GM19468 (cell line): ENCODE data around the gene ALPP.
"Not testable (repeated sequence)": the region's sequence is repeated elsewhere in the genome, so short reads cannot be mapped to it uniquely, and the experiment has no call there.

ENCODE experiments used
- ATAC-seq: cut with Tn5 transposase; IDR thresholded peaks from one replicate; pipeline ENCODE4 v1.9.1; 2021; ENCODE audit warnings: mild to moderate bottlenecking, moderate library complexity, moderate number of reproducible peaks; ENCODE audit not compliant: unreplicated experiment; ENCODE audit errors: extremely low read depth

The ALPP gene

DNA sequence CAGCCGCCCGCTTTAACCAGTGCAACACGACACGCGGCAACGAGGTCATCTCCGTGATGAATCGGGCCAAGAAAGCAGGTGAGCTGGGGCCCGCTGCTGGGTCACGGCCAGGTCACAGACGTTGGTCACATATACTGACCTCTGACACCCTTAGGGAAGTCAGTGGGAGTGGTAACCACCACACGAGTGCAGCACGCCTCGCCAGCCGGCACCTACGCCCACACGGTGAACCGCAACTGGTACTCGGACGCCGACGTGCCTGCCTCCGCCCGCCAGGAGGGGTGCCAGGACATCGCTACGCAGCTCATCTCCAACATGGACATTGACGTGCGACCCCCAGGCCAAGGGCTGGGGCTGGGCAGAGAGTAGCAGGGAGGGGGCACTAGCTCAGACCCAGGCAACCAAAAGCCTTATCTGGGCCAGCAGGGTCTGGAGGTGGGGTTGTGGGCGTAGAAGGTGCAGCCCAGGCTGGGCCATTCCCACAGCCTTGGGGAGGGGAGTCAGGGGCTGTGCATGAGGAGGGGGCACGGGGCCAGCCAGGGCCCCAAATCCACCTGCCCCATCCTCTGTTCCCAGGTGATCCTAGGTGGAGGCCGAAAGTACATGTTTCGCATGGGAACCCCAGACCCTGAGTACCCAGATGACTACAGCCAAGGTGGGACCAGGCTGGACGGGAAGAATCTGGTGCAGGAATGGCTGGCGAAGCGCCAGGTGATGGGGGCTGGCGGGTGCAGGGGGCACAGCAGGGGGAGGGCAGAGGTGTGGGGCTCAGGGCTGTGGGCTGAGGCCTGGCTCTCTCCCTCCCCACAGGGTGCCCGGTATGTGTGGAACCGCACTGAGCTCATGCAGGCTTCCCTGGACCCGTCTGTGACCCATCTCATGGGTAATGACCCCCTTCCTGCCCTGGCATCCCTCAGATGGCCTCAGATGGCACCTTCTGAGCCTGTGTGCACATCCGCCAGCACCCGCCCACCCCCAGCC lies 1.3 kb downstream of the ALPP start:
- not testable (repeated sequence) for ATAC-seq

DNA sequence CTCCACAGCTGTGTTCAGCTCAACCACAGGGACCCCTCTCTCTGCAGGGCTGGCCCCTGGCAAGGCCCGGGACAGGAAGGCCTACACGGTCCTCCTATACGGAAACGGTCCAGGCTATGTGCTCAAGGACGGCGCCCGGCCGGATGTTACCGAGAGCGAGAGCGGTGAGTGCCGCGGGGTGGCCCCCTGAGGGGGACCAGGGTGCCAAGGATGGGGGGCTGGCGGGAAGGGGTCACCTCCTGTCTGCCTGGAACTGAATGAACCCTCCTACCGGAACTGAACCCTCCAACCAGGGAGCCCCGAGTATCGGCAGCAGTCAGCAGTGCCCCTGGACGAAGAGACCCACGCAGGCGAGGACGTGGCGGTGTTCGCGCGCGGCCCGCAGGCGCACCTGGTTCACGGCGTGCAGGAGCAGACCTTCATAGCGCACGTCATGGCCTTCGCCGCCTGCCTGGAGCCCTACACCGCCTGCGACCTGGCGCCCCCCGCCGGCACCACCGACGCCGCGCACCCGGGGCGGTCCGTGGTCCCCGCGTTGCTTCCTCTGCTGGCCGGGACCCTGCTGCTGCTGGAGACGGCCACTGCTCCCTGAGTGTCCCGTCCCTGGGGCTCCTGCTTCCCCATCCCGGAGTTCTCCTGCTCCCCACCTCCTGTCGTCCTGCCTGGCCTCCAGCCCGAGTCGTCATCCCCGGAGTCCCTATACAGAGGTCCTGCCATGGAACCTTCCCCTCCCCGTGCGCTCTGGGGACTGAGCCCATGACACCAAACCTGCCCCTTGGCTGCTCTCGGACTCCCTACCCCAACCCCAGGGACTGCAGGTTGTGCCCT lies 2.9 kb downstream of the ALPP start:
- ATAC-seq = not testable (repeated sequence)

- ATAC-seq = no peak
Observed at GRCh38 chr2:232382331-232383225, 4.0 kb downstream of the ALPP start.

GRCh38 chr2:232384466-232384865 lies 5.9 kb downstream of the ALPP start:
- ATAC-seq = no peak

GRCh38 chr2:232385058-232385457 lies 6.5 kb downstream of the ALPP start:
- ATAC-seq = not testable (repeated sequence)

DNA sequence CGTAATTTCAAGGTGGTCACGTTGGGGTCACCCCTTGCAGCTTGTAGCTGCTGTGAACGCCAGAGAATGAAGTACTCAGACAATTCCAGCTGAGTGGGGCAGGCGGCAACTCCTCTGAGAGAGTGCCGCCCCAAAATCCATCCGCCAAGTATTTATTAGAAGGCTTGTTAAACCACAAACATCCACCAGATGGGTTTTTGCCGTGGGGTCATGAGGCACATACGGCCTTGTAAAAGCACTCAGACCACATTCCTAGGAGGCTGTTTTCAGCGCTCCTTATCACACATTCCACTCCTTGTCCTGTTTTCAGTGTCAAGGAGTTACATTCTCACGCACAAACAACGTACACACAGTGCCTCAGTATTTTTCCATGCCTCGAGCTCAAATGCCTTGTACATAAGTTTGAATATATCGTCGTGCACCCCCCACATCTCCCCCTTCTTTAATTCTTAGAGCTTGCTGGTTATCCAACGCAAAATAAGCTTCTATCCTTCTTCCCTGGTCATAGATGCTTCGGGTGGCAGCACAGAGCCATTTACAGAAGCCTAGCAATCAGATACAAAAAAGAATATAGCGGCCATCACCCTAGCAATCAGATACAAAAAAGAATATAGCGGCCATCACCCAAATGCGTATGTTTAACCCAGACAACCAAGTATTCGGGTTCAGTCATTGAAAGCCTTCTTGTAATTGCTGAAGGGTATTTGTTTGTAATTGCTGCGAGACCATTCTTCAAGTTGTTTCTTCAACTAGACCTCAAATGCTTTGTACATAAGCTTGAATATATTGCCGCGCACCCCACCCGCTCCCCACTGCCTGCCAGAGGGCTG lies 7.3 kb downstream of the ALPP start:
- ATAC-seq = no peak

DNA sequence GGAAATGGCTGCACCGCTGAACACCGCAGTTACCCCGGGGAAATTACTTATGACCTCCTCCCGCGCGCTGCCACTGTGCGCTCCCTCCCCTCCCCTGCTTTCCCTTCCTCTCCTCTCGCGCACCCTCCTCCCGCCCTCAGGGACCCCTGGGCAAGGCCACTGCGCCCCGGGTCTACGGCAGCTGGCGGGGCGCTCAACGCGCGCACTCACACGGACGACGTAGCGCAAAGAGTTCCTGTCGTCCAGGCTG lies 7.9 kb downstream of the ALPP start:
- no peak for ATAC-seq

- no peak for ATAC-seq
Observed at GRCh38 chr2:232386740-232387450, 8.3 kb downstream of the ALPP start.

DNA sequence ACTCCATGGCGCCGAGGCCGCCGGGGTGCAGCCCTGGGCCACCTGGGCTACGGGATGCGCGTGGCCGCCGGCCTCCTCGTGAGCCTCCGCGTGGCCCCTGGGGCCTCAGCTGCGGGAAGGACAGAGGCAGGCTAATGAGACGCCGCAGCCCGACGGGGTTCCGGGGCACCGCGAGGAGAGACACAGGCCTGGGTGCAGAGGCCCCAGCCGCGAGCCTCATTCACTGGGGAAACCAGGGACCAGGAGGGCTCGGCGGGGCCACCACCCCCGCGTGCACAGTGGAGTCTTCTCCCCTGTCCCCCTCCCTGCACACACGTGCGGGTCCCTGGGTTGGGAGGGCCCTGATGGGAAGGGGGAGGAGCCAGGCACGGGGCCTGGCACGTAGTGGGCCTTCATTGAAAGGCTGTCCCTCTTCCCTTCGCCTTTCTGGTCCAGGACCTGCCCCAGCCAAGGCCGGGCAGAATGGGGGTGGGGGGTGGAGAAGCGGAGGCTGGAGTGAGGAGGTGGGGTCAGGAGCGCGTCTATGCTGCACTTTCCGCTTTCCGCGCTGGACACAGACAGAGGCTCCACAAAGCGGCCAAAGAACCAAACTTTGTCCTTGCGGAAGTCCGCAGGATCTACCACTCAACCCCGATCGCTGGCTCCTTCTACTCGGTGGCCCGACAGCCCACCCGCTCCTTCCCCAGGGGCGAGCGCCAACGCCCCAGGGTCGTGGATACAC lies 9.1 kb downstream of the ALPP start:
- no peak for ATAC-seq

- no peak for ATAC-seq
Observed at GRCh38 chr2:232388324-232388891, 9.9 kb downstream of the ALPP start.

- ATAC-seq = no peak
Observed at GRCh38 chr2:232389327-232389726, 10.8 kb downstream of the ALPP start.

- no peak for ATAC-seq
Observed at GRCh38 chr2:232390661-232391060, 12.1 kb downstream of the ALPP start.

GRCh38 chr2:232393556-232393955 lies 15.0 kb downstream of the ALPP start:
- ATAC-seq = no peak

- ATAC-seq = not testable (repeated sequence)
Observed at GRCh38 chr2:232394431-232394830, 15.9 kb downstream of the ALPP start.

DNA sequence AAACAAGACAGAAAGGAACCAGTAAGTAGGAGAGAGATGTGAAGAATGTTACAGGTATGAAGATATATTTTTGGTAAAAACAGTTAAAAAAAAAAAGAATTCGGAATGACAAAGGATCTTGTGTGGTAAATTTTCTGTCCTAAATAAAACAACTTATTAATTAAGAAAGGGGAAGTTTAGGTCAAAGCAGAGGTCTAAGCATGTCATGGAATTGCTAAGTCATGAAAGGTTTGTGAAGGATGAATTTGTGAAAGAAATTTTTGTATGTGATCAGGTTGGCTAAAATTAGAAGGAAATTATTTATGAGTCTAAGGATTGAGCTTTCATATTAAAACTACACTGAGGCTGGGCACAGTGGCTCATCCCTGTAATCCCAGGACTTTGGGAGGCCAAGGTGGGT lies 17.0 kb downstream of the ALPP start:
- no peak for ATAC-seq

- ATAC-seq = no peak
Observed at GRCh38 chr2:232396683-232397082, 18.1 kb downstream of the ALPP start.

DNA sequence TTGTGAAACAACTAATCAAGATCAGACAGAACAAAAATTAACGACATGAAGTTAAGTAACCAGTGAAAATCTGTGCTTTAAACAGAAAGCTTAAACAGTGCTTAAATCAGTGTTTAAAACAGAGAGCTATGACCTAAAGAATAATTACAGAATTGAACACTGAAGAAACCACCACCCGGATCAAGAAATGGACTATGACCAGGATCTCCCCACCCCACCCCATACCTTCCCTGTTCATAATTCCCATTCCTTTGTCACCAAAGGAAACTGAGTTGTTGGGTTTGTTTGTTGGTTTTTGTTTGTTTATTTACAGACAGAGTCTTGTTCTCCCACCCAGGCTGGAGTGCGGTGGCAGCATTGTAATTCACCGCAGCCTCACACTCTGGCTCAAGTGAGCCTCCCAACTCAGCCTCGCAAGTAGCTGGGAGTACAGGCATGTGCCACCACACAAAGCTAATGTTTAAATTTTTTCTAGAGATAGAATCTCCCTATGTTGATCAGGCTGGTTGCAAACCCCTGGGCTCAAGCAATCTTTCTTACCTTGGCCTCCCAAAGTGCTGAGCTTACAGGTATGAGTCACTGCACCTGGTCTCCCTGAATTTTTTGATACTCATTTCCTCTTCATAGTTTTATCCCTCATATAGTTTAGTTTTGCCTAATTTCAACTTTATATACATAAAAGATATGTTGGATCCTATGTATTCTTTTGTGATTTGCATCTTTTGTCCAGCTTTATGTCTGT lies 19.9 kb downstream of the ALPP start:
- no peak for ATAC-seq
